Osteoblast (primary cell): Measurements from ENCODE around the gene PTPRN2. TPM values are rescaled to one million over a fixed set of nuclear protein-coding genes. Genes with fewer than 3 reads are reported as not detected.

Experiments
- DNase-seq: peaks from one replicate; pipeline ENCODE4 v3.0.0; 2011; ENCODE audit warnings: low spot score, mixed read lengths; ENCODE audit not compliant: insufficient read length; ENCODE audit errors: missing footprints
- H2AFZ ChIP-seq: 2 replicates; pipeline ENCODE4 v1.6.0; 2011; ENCODE audit warnings: mild to moderate bottlenecking, low read length
- H3K27ac ChIP-seq: 2 replicates; pipeline ENCODE4 v1.5.1; 2011; ENCODE audit warnings: mild to moderate bottlenecking, low read depth, low read length, moderate library complexity
- H3K27me3 ChIP-seq: 2 replicates; pipeline ENCODE4 v1.6.0; 2012; ENCODE audit warnings: mild to moderate bottlenecking, control low read depth, inconsistent platforms, low read length, moderate library complexity; ENCODE audit not compliant: insufficient read depth
- H3K36me3 ChIP-seq: 2 replicates; pipeline ENCODE4 v1.5.1; 2011; ENCODE audit warnings: mild to moderate bottlenecking, low read length, control low read depth, moderate library complexity; ENCODE audit not compliant: insufficient read depth
- H3K4me1 ChIP-seq: 2 replicates; pipeline ENCODE4 v1.5.1; 2011; ENCODE audit warnings: mild to moderate bottlenecking, low read length, control low read depth, moderate library complexity; ENCODE audit not compliant: insufficient read depth
- H3K4me2 ChIP-seq: 2 replicates; pipeline ENCODE4 v1.6.0; 2011; ENCODE audit warnings: mild to moderate bottlenecking, low read length; ENCODE audit not compliant: insufficient read depth
- H3K4me3 ChIP-seq: fragments of 200-600 bp; sonication (generic); 3 replicates; pipeline ENCODE4 v1.5.1; 2012; ENCODE audit warnings: mild to moderate bottlenecking, low read length, inconsistent platforms; ENCODE audit not compliant: insufficient read depth
- H3K79me2 ChIP-seq: 2 replicates; pipeline ENCODE4 v1.6.0; 2012; ENCODE audit warnings: mild to moderate bottlenecking, low read length, control low read depth, inconsistent platforms; ENCODE audit not compliant: insufficient read depth
- H3K9me3 ChIP-seq: 2 replicates; pipeline ENCODE4 v1.5.1; 2011; ENCODE audit warnings: low read depth, low read length, control low read depth
- H4K20me1 ChIP-seq: 2 replicates; pipeline ENCODE4 v1.6.0; 2012; ENCODE audit warnings: mild to moderate bottlenecking, low read length, control low read depth; ENCODE audit not compliant: insufficient read depth
- total RNA-seq: library from RNA; depleted of rRNA; stranded (reverse); fragments of >200 nt; gene quantifications from 2 replicates; pipeline ENCODE4 v1.2.3, GENCODE V29; 2012
- TF ChIP-seq, protein P1 (sequence below): IDR thresholded peaks from 2 replicates; pipeline ENCODE4 v1.5.1; 2011; ENCODE audit warnings: mild to moderate bottlenecking, low read depth, low read length, moderate library complexity; ENCODE audit errors: extremely low read depth

Gene PTPRN2
- total RNA-seq, 1 donor: 0.36 TPM

DNA sequence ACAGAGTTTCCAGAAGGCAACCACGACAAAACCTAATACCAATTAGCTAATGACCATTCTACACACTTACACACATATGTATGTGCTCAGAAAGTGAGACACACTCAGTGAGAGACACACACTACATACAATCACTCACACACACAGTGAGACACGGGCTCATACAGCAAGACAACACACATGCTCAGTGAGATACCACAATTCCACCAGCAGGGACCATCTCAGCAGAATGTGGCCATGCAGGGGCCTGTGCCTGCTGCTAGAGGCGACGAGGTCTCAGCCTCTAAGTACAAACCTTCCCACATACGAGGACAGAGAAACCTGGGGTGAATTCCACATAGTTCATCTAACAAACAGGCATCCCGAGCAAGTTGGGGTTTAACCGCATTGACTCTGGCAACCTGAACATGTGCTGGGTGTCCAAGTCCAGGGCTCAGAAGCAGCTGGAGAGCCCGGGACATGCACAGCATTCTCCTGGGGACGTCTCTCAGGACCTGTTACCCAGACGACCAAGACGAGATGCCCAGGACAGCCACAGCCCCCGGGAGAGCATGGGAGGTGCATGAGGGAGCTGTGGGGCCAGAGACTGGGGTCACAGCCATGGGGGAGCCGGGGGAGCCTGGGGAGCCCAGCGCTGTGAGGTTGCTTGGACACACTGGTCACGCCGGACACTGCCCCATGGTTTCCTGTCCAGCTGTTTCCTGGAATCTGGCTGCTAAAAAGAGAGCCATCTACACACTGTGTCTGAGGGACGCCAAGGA lies 523.6 kb downstream of the PTPRN2 start:
- Histone ChIP-seq H3K36me3 (no peaks in the 10 kb centered on the region), H3K79me2 (no peaks in the 10 kb centered on the region), H4K20me1 (no peaks in the 10 kb centered on the region), H3K4me3 (no peak overlapping the region), H3K27me3 (no peaks in the 10 kb centered on the region), H3K4me2 (no peak overlapping the region), H3K9me3 (peaks cover 2% of the 10 kb centered on the region), H2AFZ (no peak overlapping the region), H3K4me1 (no peaks in the 10 kb centered on the region), H3K27ac (no peak overlapping the region)
- DNase-seq: peak; percentile 69
- TF ChIP-seq, protein P1, sequence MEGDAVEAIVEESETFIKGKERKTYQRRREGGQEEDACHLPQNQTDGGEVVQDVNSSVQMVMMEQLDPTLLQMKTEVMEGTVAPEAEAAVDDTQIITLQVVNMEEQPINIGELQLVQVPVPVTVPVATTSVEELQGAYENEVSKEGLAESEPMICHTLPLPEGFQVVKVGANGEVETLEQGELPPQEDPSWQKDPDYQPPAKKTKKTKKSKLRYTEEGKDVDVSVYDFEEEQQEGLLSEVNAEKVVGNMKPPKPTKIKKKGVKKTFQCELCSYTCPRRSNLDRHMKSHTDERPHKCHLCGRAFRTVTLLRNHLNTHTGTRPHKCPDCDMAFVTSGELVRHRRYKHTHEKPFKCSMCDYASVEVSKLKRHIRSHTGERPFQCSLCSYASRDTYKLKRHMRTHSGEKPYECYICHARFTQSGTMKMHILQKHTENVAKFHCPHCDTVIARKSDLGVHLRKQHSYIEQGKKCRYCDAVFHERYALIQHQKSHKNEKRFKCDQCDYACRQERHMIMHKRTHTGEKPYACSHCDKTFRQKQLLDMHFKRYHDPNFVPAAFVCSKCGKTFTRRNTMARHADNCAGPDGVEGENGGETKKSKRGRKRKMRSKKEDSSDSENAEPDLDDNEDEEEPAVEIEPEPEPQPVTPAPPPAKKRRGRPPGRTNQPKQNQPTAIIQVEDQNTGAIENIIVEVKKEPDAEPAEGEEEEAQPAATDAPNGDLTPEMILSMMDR: no peak

DNA sequence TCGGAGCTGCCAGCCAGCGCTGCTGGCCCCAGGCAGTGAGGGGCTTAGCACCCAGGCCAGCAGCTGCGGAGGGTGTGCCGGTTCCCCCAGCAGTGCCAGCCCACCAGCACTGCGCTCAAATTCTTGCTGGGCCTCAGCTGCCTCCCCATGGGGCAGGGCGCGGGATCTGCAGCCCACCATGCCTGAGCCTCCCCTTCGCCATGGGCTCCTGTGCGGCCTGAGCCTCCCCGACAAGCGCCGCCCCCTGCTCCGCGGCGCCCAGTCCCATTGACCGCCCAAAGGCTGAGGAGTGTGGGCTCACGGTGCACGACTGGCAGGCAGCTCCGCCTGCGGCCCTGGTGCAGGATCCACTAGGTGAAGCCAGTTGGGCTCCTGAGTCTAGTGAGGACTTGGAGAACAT lies 525.0 kb downstream of the PTPRN2 start:
- no peaks in the 10 kb centered on the region for H3K79me2 ChIP-seq
- H3K4me3 ChIP-seq: no peak overlapping the region
- DNase-seq: no peak
- no peaks in the 10 kb centered on the region for H3K4me1 ChIP-seq
- no peak overlapping the region for H3K4me2 ChIP-seq
- H3K27me3 ChIP-seq: no peaks in the 10 kb centered on the region
- H4K20me1 ChIP-seq: no peaks in the 10 kb centered on the region
- no peak overlapping the region for H2AFZ ChIP-seq
- H3K36me3 ChIP-seq: no peaks in the 10 kb centered on the region
- TF ChIP-seq, protein P1: no peak
- peaks cover 2% of the 10 kb centered on the region for H3K9me3 ChIP-seq
- H3K27ac ChIP-seq: no peak overlapping the region

DNA sequence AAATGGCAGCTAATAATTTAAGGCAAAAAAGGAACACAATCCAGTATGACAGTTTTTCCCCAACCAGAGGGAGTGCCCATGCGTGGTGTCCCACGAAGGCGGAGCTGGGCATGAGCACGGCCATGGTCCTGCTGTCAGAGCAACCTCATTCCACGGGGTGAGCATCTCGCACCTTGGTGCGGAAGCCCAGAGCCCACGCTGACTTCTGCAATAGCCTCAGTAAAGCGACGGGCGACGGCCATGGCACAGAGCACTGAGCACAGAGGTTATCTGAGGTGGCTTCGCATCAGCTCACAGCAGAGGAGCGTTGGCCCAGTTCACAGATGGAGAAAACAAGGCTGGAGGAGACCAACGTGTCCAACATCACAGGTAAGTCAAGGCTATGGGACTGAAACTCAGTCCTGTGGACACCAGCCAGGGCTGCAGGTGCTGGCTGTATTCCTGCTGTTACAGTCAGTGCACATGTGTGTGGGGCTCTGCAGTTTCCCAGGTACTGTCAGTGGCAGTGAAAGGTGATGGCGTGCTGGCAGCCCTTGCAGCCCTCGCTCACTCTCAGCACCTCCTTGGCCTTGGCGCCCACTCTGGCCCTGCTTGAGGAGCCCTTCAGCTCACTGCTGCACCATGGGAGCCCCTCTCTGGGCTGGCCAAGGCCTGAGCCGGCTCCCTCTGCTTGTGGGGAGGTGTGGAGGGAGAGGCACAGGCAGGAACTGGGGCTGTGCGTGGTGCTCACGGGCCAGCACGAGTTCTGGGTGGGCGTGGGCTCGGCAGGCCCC lies 525.6 kb downstream of the PTPRN2 start:
- Histone ChIP-seq H4K20me1 (no peaks in the 10 kb centered on the region), H3K4me2 (no peak overlapping the region), H2AFZ (no peak overlapping the region), H3K4me3 (no peak overlapping the region), H3K27me3 (no peaks in the 10 kb centered on the region), H3K4me1 (no peaks in the 10 kb centered on the region), H3K27ac (no peak overlapping the region), H3K79me2 (no peaks in the 10 kb centered on the region), H3K36me3 (no peaks in the 10 kb centered on the region), H3K9me3 (peaks cover 4% of the 10 kb centered on the region)
- DNase-seq: peak; percentile 35
- TF ChIP-seq, protein P1: no peak

DNA sequence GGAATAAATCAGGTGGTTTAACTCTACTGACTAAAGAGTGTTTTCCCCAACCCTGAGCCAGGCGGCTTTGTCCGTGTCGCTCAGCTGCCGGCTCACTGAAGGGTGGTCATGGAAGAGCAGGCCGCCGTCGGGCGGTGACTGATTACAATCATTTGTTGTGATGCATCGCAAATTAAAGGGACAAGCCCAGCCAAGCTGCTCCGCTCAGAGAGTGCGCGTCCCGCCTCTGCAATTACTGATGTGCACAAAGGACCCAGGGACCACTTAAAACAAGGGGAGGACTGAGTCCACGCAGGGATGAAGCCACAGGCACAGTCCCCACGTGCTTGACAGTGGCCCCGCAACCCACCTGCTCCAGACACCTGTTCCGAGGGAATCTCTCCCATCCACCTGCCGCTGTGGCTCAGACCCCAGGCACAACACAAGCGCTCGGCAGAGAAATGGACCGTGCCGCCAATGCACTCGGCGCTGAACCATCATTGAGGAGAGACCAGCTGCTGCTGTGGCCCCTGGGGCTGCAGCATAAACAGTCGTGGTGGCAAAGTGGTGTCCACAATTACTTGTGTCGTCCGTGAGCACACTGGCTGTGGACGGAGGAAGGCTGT lies 526.5 kb downstream of the PTPRN2 start:
- Histone ChIP-seq H3K27ac (no peak overlapping the region), H3K4me3 (no peak overlapping the region), H3K27me3 (no peaks in the 10 kb centered on the region), H3K9me3 (peaks cover 4% of the 10 kb centered on the region), H3K36me3 (no peaks in the 10 kb centered on the region), H3K4me1 (no peaks in the 10 kb centered on the region), H2AFZ (no peak overlapping the region), H3K4me2 (no peak overlapping the region), H4K20me1 (no peaks in the 10 kb centered on the region), H3K79me2 (no peaks in the 10 kb centered on the region)
- DNase-seq: no peak
- TF ChIP-seq, protein P1: no peak
